Activated CD4-positive, alpha-beta T cell treated with anti-CD3 and anti-CD28 coated beads for 36 hours (primary cell): ENCODE data around the gene COL9A2. TPM values are rescaled to one million over a fixed set of nuclear protein-coding genes. Genes with fewer than 3 reads are reported as not detected.

ENCODE experiments used
- ATAC-seq: fragments of 200-7000 bp; cut with Tn5 transposase; one replicate; pipeline ENCODE4 v1.10.0; 2021; ENCODE audit warnings: mild to moderate bottlenecking, moderate library complexity
- CTCF ChIA-PET: fragments of 350-600 bp; sonication (Branson Sonifier 250); formaldehyde crosslinking; loops from one replicate; lab custom pipeline; 2021; ENCODE audit warnings: antibody characterized with exemption; lab: Charles Lee
- POLR2A ChIA-PET: fragments of 350-600 bp; sonication (Branson Sonifier 250); formaldehyde crosslinking; loops from one replicate; lab custom pipeline; 2021; ENCODE audit warnings: antibody characterized with exemption, inconsistent platforms; lab: Charles Lee
- DNase-seq: peaks from one replicate; pipeline ENCODE4 v3.0.0-alpha.2; 2020
- H3K27ac Mint-ChIP-seq: one replicate; pipeline ENCODE4 v1.8.0; 2021; ENCODE audit warnings: mixed read lengths
- H3K27me3 Mint-ChIP-seq: one replicate; pipeline ENCODE4 v1.8.0; 2021; ENCODE audit warnings: mixed read lengths
- H3K36me3 Mint-ChIP-seq: one replicate; pipeline ENCODE4 v1.8.0; 2021; ENCODE audit warnings: low read depth, mixed read lengths
- H3K4me1 Mint-ChIP-seq: one replicate; pipeline ENCODE4 v1.8.0; 2021; ENCODE audit warnings: mixed read lengths
- H3K4me3 Mint-ChIP-seq: one replicate; pipeline ENCODE4 v1.8.0; 2021; ENCODE audit warnings: mild to moderate bottlenecking, moderate library complexity, mixed read lengths
- H3K9me3 Mint-ChIP-seq: one replicate; pipeline ENCODE4 v1.8.0; 2021; ENCODE audit warnings: low read depth, mixed read lengths
- intact Hi-C, 2 experiments: fragments of 100-400 bp; cut with DNase I in 1 of 2; cut with micrococcal nuclease in 1 of 2; formaldehyde crosslinking; loops; one replicate each; pipeline versions ENCODE4 v1.14.2 to v1.15.1; 2022 to 2024; cut with DNase I, micrococcal nuclease
- total RNA-seq, 2 experiments: library from RNA; stranded (reverse); gene quantifications; one replicate each; pipeline ENCODE4 v1.2.3, GENCODE V29; 2021

The COL9A2 gene
- total RNA-seq, 2 experiments from 2014 or later, result 2.5 to 3.0 TPM

GRCh38 chr1:40274331-40274730, 42.8 kb downstream of the COL9A2 start:
- no peak for DNase-seq
- Mint-ChIP-seq H3K27ac (no peak overlapping the region), H3K27me3 (no peaks in the 10 kb centered on the region), H3K4me1 (peaks cover 20% of the 10 kb centered on the region), H3K4me3 (no peak overlapping the region), H3K9me3 (no peaks in the 10 kb centered on the region), H3K36me3 (peaks cover 44% of the 10 kb centered on the region)
- CTCF ChIA-PET, result interaction anchor here (0.6 to 1.7 kb wide), 5 partner anchors 53 to 130 kb away, joined by 3 to 6 read pairs (median 4); no protein-coding TSS in a partner anchor
- intact Hi-C loops, result no loop called here
- POLR2A ChIA-PET, result no interaction called here
- no peak for ATAC-seq

GRCh38 chr1:40273547-40274166, 43.4 kb downstream of the COL9A2 start:
- POLR2A ChIA-PET, result interaction anchor here (0.6 kb wide), 1 partner anchor 464 kb away, joined by 3 read pairs; no protein-coding TSS in a partner anchor
- Mint-ChIP-seq H3K9me3 (no peaks in the 10 kb centered on the region), H3K36me3 (peaks cover 44% of the 10 kb centered on the region), H3K4me3 (no peak overlapping the region), H3K4me1 (peaks cover 20% of the 10 kb centered on the region), H3K27me3 (no peaks in the 10 kb centered on the region), H3K27ac (no peak overlapping the region)
- no peak for ATAC-seq
- intact Hi-C loops, result no loop called here
- CTCF ChIA-PET, result interaction anchor here (0.6 to 1.7 kb wide), 8 partner anchors 18 to 132 kb away, joined by 3 to 6 read pairs (median 4); no protein-coding TSS in a partner anchor
- no peak for DNase-seq

- ATAC-seq, result no peak
- H3K4me1 Mint-ChIP-seq, result peaks cover 23% of the 10 kb centered on the region
- ChIA-PET CTCF (interaction anchor here (1.0 to 1.7 kb wide), 3 partner anchors 19 to 129 kb away, joined by 3 to 6 read pairs (median 3); no protein-coding TSS in a partner anchor), POLR2A (interaction anchor here (0.6 to 0.7 kb wide), 2 partner anchors 31 to 105 kb away, joined by 3 to 4 read pairs; no protein-coding TSS in a partner anchor)
- peak overlapping the region; percentile 12 for H3K27ac Mint-ChIP-seq
- no peaks in the 10 kb centered on the region for H3K9me3 Mint-ChIP-seq
- H3K36me3 Mint-ChIP-seq, result peaks cover 49% of the 10 kb centered on the region
- H3K27me3 Mint-ChIP-seq, result no peaks in the 10 kb centered on the region
- no peak overlapping the region for H3K4me3 Mint-ChIP-seq
- intact Hi-C loops, result no loop called here
- no peak for DNase-seq
Observed at GRCh38 chr1:40272653-40273213, 44.4 kb downstream of the COL9A2 start.

DNA sequence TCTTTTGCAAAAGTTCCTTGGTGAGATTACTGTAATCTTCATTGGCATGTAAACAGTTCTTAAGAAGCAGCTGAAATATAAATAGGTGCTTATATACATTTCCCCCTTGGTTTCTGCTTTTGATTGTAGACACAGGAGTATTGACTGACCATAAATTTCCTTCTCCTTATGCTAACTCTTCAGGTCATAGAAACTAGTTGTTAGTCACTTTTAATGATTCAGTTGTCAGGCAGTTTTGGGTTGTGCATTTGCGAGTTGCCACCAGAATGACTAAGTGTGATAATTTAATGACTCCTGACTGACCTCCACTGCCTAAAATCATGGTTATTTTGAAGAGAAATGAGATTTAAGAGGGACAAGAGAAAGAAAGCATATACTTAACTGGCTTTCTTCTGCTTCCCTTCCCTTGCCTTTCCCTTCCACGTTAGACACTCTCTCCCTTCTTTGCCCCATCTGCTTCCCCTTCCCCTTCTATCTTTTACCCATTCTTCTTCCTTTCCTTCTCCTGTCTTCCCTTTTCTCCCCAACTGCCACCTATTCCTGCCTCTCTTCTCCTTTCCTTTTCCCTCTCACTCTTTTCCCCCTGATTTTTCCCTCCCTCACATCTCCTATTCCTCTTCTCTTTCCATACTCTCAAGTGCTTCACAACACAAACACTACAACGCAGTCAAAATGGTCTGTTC, 46.8 kb downstream of the COL9A2 start:
- Mint-ChIP-seq H3K27me3 (no peaks in the 10 kb centered on the region), H3K36me3 (peaks cover 48% of the 10 kb centered on the region), H3K4me1 (peaks cover 34% of the 10 kb centered on the region), H3K27ac (peak overlapping the region; percentile 85), H3K4me3 (no peak overlapping the region), H3K9me3 (no peaks in the 10 kb centered on the region)
- ATAC-seq (peak; percentile 89), DNase-seq (peak; percentile 26)
- intact Hi-C loops, result loop anchor here in 1 of 2 experiments (1.0 kb wide), 1 partner anchor 45 kb away; no protein-coding TSS in a partner anchor
- ChIA-PET POLR2A (interaction anchor here (0.5 to 0.7 kb wide), 2 partner anchors 12 to 119 kb away, joined by 4 read pairs; partner anchors contain the start of gene ZMPSTE24), CTCF (interaction anchor here (0.6 to 1.9 kb wide), 4 partner anchors 68 to 1470 kb away, joined by 3 to 8 read pairs (median 6); no protein-coding TSS in a partner anchor)

DNA sequence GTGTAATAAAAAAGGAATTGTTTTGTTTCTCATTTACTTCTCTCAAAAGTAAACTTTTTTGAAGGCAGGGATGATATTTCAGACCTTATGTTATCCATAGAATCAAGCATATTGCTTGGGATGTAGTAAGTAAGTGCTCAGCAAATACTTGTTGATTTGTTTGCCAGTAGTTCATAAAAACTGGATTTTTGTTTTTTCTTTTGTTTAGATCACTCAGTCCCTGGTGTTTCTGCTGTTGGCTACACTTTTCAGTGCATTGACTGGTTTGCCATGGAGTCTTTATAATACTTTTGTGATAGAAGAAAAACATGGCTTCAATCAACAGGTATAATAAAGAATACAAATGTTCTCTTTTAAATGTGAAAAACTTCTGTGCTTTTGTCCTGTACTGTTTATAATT, 48.9 kb downstream of the COL9A2 start:
- CTCF ChIA-PET, result interaction anchor here (0.6 to 1.4 kb wide), 2 partner anchors 14 to 70 kb away, joined by 3 to 4 read pairs; no protein-coding TSS in a partner anchor
- no peak overlapping the region for H3K27ac Mint-ChIP-seq
- POLR2A ChIA-PET, result interaction anchor here (0.5 kb wide), 1 partner anchor 137 kb away, joined by 3 read pairs; no protein-coding TSS in a partner anchor
- H3K4me3 Mint-ChIP-seq, result no peak overlapping the region
- intact Hi-C loops, result no loop called here
- no peaks in the 10 kb centered on the region for H3K9me3 Mint-ChIP-seq
- H3K4me1 Mint-ChIP-seq, result peaks cover 53% of the 10 kb centered on the region
- no peaks in the 10 kb centered on the region for H3K27me3 Mint-ChIP-seq
- peaks cover 46% of the 10 kb centered on the region for H3K36me3 Mint-ChIP-seq
- no peak for DNase-seq
- no peak for ATAC-seq

DNA sequence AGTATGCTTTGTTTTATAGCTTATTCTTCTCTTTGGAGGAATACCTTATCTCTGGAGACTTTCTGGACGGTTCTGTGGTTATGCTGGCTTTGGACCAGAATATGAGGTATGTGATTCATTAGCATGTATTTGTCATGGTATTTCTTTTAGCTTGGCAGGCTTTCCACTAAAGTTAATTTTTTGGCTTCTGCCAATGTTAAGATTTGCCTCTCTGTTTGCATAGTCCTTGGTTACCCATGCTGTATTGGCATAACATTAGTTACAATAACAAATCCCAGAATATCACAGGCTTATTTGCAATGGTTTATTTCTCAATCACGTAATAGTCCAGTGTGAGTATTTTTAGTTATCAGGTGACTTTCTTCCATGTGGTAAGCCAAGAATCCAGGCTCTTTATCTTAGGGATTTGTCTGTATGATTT, 49.3 kb downstream of the COL9A2 start:
- Mint-ChIP-seq H3K4me1 (peaks cover 55% of the 10 kb centered on the region), H3K4me3 (no peak overlapping the region), H3K27me3 (no peaks in the 10 kb centered on the region), H3K36me3 (peaks cover 46% of the 10 kb centered on the region), H3K9me3 (no peaks in the 10 kb centered on the region), H3K27ac (no peak overlapping the region)
- POLR2A ChIA-PET, result interaction anchor here (0.5 kb wide), 1 partner anchor 136 kb away, joined by 3 read pairs; no protein-coding TSS in a partner anchor
- DNase-seq, result no peak
- intact Hi-C loops, result no loop called here
- CTCF ChIA-PET, result interaction anchor here (0.6 to 1.7 kb wide), 3 partner anchors 14 to 71 kb away, joined by 3 to 5 read pairs (median 4); no protein-coding TSS in a partner anchor
- no peak for ATAC-seq

DNA sequence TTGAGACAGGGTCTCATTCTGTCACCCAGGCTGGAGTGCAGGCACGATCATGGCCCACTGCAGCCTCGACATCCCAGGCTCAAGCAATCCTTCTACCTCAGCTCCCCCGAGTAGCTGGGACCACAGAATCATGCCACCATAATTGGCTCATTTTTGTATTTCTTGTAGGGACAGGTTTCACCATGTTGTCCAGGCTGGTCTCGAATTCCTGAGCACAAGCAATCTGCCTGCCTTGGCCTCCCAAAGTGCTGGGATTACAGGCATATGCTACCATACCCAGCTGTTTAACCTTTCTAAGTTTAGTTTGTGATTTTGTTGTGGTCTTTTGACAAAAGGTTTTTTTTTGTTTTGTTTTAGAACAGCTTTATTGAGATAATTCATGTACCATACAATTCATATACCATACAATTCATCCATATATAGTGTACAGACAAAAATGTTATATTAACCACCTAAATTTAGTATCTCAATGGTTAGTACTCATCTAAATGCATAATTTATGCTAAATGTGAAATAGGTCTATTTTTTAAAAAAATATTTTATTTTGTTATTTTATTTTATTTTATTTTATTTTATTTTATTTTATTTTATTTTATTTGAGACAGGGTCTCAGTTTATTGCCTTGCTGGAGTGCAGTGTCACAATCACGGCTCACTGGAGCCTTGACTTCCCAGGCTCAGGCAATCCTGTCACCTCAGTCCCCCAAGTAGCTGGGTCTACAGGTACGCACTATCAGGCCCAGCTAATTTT, 50.1 kb downstream of the COL9A2 start:
- intact Hi-C loops, result no loop called here
- CTCF ChIA-PET, result interaction anchor here (0.5 to 1.7 kb wide), 8 partner anchors 11 to 305 kb away, joined by 3 to 5 read pairs (median 3); no protein-coding TSS in a partner anchor
- H3K36me3 Mint-ChIP-seq, result peaks cover 46% of the 10 kb centered on the region

GRCh38 chr1:40265919-40266318, 51.2 kb downstream of the COL9A2 start:
- intact Hi-C loops, result no loop called here
- POLR2A ChIA-PET, result interaction anchor here (0.6 kb wide), 1 partner anchor 8 kb away, joined by 3 read pairs; no protein-coding TSS in a partner anchor
- H3K9me3 Mint-ChIP-seq, result no peaks in the 10 kb centered on the region
- H3K4me3 Mint-ChIP-seq, result no peak overlapping the region
- H3K27ac Mint-ChIP-seq, result peak overlapping the region; percentile 25
- H3K27me3 Mint-ChIP-seq, result no peaks in the 10 kb centered on the region
- H3K36me3 Mint-ChIP-seq, result peaks cover 51% of the 10 kb centered on the region
- DNase-seq, result no peak
- no peak for ATAC-seq
- CTCF ChIA-PET, result interaction anchor here (0.7 to 1.7 kb wide), 2 partner anchors 63 to 73 kb away, joined by 3 to 5 read pairs; no protein-coding TSS in a partner anchor
- H3K4me1 Mint-ChIP-seq, result peaks cover 58% of the 10 kb centered on the region

More for the DNA sequence above, 50.1 kb downstream of the COL9A2 start:
- H3K27ac Mint-ChIP-seq, result peak overlapping the region; percentile 55
- no peaks in the 10 kb centered on the region for H3K27me3 Mint-ChIP-seq
- H3K4me3 Mint-ChIP-seq, result no peak overlapping the region
- H3K4me1 Mint-ChIP-seq, result peaks cover 58% of the 10 kb centered on the region
- DNase-seq, result no peak
- no peak for ATAC-seq
- H3K9me3 Mint-ChIP-seq, result no peaks in the 10 kb centered on the region
- POLR2A ChIA-PET, result interaction anchor here (0.6 kb wide), 2 partner anchors 9 to 472 kb away, joined by 3 read pairs; no protein-coding TSS in a partner anchor

- ChIA-PET CTCF (interaction anchor here (2.1 kb wide), 1 partner anchor 50 kb away, joined by 12 read pairs; no protein-coding TSS in a partner anchor), POLR2A (no interaction called here)
- no peak for DNase-seq
- Mint-ChIP-seq H3K27me3 (no peaks in the 10 kb centered on the region), H3K4me3 (no peak overlapping the region), H3K9me3 (no peaks in the 10 kb centered on the region), H3K4me1 (peaks cover 59% of the 10 kb centered on the region), H3K27ac (peak overlapping the region; percentile 19), H3K36me3 (peaks cover 52% of the 10 kb centered on the region)
- ATAC-seq, result no peak
- intact Hi-C loops, result no loop called here
Observed at GRCh38 chr1:40265298-40265697, 51.8 kb downstream of the COL9A2 start.

- intact Hi-C loops, result loop anchor here (1.0 to 5.0 kb wide), 3 partner anchors 40 to 103 kb away; partner anchors contain the start of gene RLF (in 1 of the 2)
- Mint-ChIP-seq H3K27me3 (no peaks in the 10 kb centered on the region), H3K4me1 (peaks cover 62% of the 10 kb centered on the region), H3K27ac (peak overlapping the region; percentile 91), H3K36me3 (peaks cover 54% of the 10 kb centered on the region), H3K9me3 (no peaks in the 10 kb centered on the region), H3K4me3 (no peak overlapping the region)
- ATAC-seq, result peak; percentile 94
- ChIA-PET CTCF (interaction anchor here (0.6 to 2.1 kb wide), 5 partner anchors 9 to 122 kb away, joined by 3 to 12 read pairs (median 3); no protein-coding TSS in a partner anchor), POLR2A (interaction anchor here (0.5 to 1.3 kb wide), 6 partner anchors 18 to 119 kb away, joined by 3 to 8 read pairs (median 3); no protein-coding TSS in a partner anchor)
- peak; percentile 48 for DNase-seq
Observed at GRCh38 chr1:40264354-40264781, 52.7 kb downstream of the COL9A2 start.
